ENCODE results near the gene TTK.

DNA sequence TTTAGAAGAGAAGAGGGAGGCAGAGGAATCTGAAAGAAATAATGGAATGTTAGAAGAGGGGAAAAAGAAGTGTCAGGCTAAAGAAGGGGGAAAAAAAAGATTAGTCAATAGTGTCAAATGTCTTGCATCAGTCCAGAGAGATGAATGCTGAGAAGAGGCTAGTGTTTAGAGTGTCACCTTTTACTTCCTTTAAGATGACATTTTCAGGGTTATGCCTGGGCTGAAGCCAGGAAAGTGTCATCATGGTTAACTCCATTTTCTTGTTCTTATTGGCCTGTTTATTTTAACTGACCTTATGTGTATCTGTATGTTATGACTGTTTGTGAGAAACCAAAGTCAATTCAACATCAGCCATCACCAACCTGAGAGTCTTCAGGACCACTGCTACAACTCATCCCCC is 87.1 kb downstream of the TTK start:
- TF ChIP-seq CTCF (IDR thresholded peaks at IDR 0.05; ENCODE audit: low read depth, low read length, missing input control), result no peak
- TF ChIP-seq RXRA (IDR thresholded peaks at IDR 0.05), result no peak

Data from liver (tissue), 3 donors.